ENCODE results near the gene HRK. TPM values are rescaled to one million over a fixed set of nuclear protein-coding genes. Genes with fewer than 3 reads are reported as not detected.

HRK gene
- total and polyA plus RNA-seq, 2 of the 4 experiments (the other 2 are of a cell fraction), result not detected

DNA sequence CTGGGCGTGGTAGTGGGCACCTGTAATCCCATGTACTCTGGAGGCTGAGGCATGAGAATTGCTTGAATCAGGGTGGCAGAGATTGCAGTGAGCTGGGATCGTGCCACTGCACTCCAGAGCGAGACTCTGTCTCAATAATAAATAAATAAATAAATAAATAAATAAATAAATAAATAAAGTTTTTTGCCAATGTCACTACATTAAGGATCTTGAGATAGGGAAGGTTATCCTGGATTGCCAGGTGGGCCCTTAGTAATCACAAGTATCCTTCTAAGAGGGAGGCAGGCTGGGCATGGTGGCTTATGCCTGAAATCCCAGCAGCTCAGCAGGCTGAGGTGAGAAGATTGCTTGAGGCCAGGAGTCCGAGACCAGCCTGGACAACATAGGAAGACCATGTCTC lies 25.0 kb upstream of the HRK start:
- H3K4me3 ChIP-seq (ENCODE audit: insufficient read depth, low read depth, low read length), result no peak overlapping the region
- BruUV-seq (replicated peaks), result no TSS peak
- intact Hi-C loops (cut with micrococcal nuclease), result no loop called here
- H3K9me3 ChIP-seq (ENCODE audit: control insufficient read depth, insufficient read depth, low read length), result no peaks in the 10 kb centered on the region
- no peak overlapping the region for H2AK9ac ChIP-seq (replicated peaks; ENCODE audit: low read depth, low read length, poor library complexity)
- no peak overlapping the region for H3K23ac ChIP-seq (ENCODE audit: low read depth, low read length)
- WGBS, 2 experiments (ENCODE audit: extremely low coverage in 2 of 2, insufficient read length in 1 of 2), result 27% methylated on average over 1 of the region's 4 CpGs; no CpG with 5 or more reads in 1 of the 2 experiments
- no peaks in the 10 kb centered on the region for H3K4me1 ChIP-seq (ENCODE audit: control insufficient read depth, insufficient read depth, low read length)
- H2BK120ac ChIP-seq (ENCODE audit: low read depth, low read length), result no peak overlapping the region
- CTCF ChIA-PET, result no interaction called here
- no peak overlapping the region for H4K91ac ChIP-seq (ENCODE audit: insufficient read depth, low read depth, low read length)
- H3K9ac ChIP-seq (ENCODE audit: low read depth, low read length), result no peak overlapping the region
- no peak overlapping the region for H2BK20ac ChIP-seq (ENCODE audit: low read depth, low read length)
- no peaks in the 10 kb centered on the region for H3K9me1 ChIP-seq (ENCODE audit: insufficient read depth, low read length)
- POLR2A ChIA-PET (ENCODE audit: unreplicated experiment), result no interaction called here
- no peaks in the 10 kb centered on the region for H4K20me1 ChIP-seq (ENCODE audit: insufficient read depth, low read length)
- H2AK5ac ChIP-seq (ENCODE audit: low read depth, low read length), result no peak overlapping the region
- H3K56ac ChIP-seq (ENCODE audit: extremely low read depth, insufficient read depth, low read length), result no peak overlapping the region
- H4K8ac ChIP-seq (ENCODE audit: low read depth in 2 of 2, low read length in 2 of 2), result no peak overlapping the region
- in situ Hi-C loops (cut with MboI; ENCODE audit: low sequenced_read_pairs), result no loop called here
- H3K18ac ChIP-seq (ENCODE audit: low read depth, low read length), result no peak overlapping the region
- TF ChIP-seq CHD1 (IDR thresholded peaks at IDR 0.05; ENCODE audit: low read depth, low read length) (no peak), RCOR1 (IDR thresholded peaks at IDR 0.05; ENCODE audit: insufficient replicate concordance, low read length) (no peak), MXI1 (IDR thresholded peaks at IDR 0.05; ENCODE audit: borderline replicate concordance, low read depth, low read length) (no peak), POLR2A (IDR thresholded peaks at IDR 0.05; ENCODE audit: low read depth, low read length) (no peak), NFE2L2 (IDR thresholded peaks at IDR 0.05; ENCODE audit: low read depth, low read length) (no peak), SMC3 (IDR thresholded peaks at IDR 0.05; ENCODE audit: low read depth, low read length) (no peak), RAD21 (IDR thresholded peaks at IDR 0.05; ENCODE audit: low read length) (no peak), USF2 (IDR thresholded peaks at IDR 0.05; ENCODE audit: low read depth, low read length) (no peak), FOS (IDR thresholded peaks at IDR 0.05; ENCODE audit: low read depth, low read length) (no peak), MAFK (IDR thresholded peaks at IDR 0.05; ENCODE audit: low read depth, low read length) (no peak), CTCF (conservative IDR thresholded peaks at IDR 0.05; ENCODE audit: low read depth, low read length) (no peak)
- no peak overlapping the region for H4K5ac ChIP-seq (ENCODE audit: low read depth, low read length)
- H3K4ac ChIP-seq (ENCODE audit: low read depth, low read length), result no peak overlapping the region
- H2BK15ac ChIP-seq (ENCODE audit: low read depth, low read length), result no peak overlapping the region
- H3K27me3 ChIP-seq (ENCODE audit: control insufficient read depth, insufficient read depth, low read length), result peaks cover 12% of the 10 kb centered on the region
- dilution Hi-C loops (cut with HindIII; ENCODE audit: low sequenced_read_pairs, unreplicated experiment), result no loop called here
- H2AFZ ChIP-seq (replicated peaks; ENCODE audit: low read length, poor library complexity), result no peak overlapping the region
- H3K27ac ChIP-seq (ENCODE audit: insufficient read depth, low read length), result no peak overlapping the region
- DNase-seq (no peak), ATAC-seq (ENCODE audit: low read depth) (no peak)
- H3K14ac ChIP-seq (replicated peaks; ENCODE audit: low read depth, low read length), result no peak overlapping the region
- H3K36me3 ChIP-seq (ENCODE audit: control insufficient read depth, insufficient read depth, low read length), result no peaks in the 10 kb centered on the region
- no peak overlapping the region for H2BK5ac ChIP-seq (ENCODE audit: low read depth, low read length, poor library complexity, severe bottlenecking)
- peaks cover 1 to 4% of the 10 kb centered on the region in 2 experiments; a peak in 3 of 4 replicates for H3K79me1 ChIP-seq (ENCODE audit: low read depth in 1 of 2, low read length in 2 of 2)
- H3K4me2 ChIP-seq (ENCODE audit: low read depth, low read length), result no peak overlapping the region

Measured in IMR-90 (cell line).